ENCODE results near the gene FDX1. TPM values are rescaled to one million over a fixed set of nuclear protein-coding genes. Genes with fewer than 3 reads are reported as not detected.

The FDX1 gene
- total RNA-seq, 1 donor from 2014 or later, result 18.1 TPM

- DNase-seq (ENCODE audit: low spot score), result no peak
Measured at GRCh38 chr11:110467556-110467955, 37.8 kb downstream of the FDX1 start.

- no peak for DNase-seq (ENCODE audit: low spot score)
Measured at GRCh38 chr11:110468121-110468520, 38.4 kb downstream of the FDX1 start.

GRCh38 chr11:110469127-110469526, 39.4 kb downstream of the FDX1 start:
- no peak for DNase-seq (ENCODE audit: low spot score)

- no peak for DNase-seq (ENCODE audit: low spot score)
Measured at GRCh38 chr11:110470716-110471115, 41.0 kb downstream of the FDX1 start.

GRCh38 chr11:110471371-110471770, 41.6 kb downstream of the FDX1 start:
- no peak for DNase-seq (ENCODE audit: low spot score)

- no peak for DNase-seq (ENCODE audit: low spot score)
Measured at GRCh38 chr11:110472858-110473257, 43.1 kb downstream of the FDX1 start.

GRCh38 chr11:110473706-110474105, 44.0 kb downstream of the FDX1 start:
- DNase-seq (ENCODE audit: low spot score), result no peak

- DNase-seq (ENCODE audit: low spot score), result no peak
Measured at GRCh38 chr11:110474578-110474977, 44.8 kb downstream of the FDX1 start.

- DNase-seq (ENCODE audit: low spot score), result no peak
Measured at GRCh38 chr11:110475671-110476070, 45.9 kb downstream of the FDX1 start.

- DNase-seq (ENCODE audit: low spot score), result no peak
Measured at GRCh38 chr11:110478410-110478809, 48.7 kb downstream of the FDX1 start.

GRCh38 chr11:110479108-110480101, 49.7 kb downstream of the FDX1 start:
- DNase-seq (ENCODE audit: low spot score), result no peak

GRCh38 chr11:110481523-110481922, 51.8 kb downstream of the FDX1 start:
- DNase-seq (ENCODE audit: low spot score), result no peak

GRCh38 chr11:110486156-110486555, 56.4 kb downstream of the FDX1 start:
- no peak for DNase-seq (ENCODE audit: low spot score)

GRCh38 chr11:110488446-110488845, 58.7 kb downstream of the FDX1 start:
- DNase-seq (ENCODE audit: low spot score), result no peak

GRCh38 chr11:110490886-110491285, 61.1 kb downstream of the FDX1 start:
- DNase-seq (ENCODE audit: low spot score), result no peak

- no peak for DNase-seq (ENCODE audit: low spot score)
Measured at GRCh38 chr11:110491577-110492320, 62.0 kb downstream of the FDX1 start.

GRCh38 chr11:110492321-110492685, 62.6 kb downstream of the FDX1 start:
- no peak for DNase-seq (ENCODE audit: low spot score)

GRCh38 chr11:110493346-110493745, 63.6 kb downstream of the FDX1 start:
- no peak for DNase-seq (ENCODE audit: low spot score)

- DNase-seq (ENCODE audit: low spot score), result no peak
Measured at GRCh38 chr11:110497231-110497978, 67.7 kb downstream of the FDX1 start.

GRCh38 chr11:110501428-110501827, 71.7 kb downstream of the FDX1 start:
- DNase-seq (ENCODE audit: low spot score), result no peak

- no peak for DNase-seq (ENCODE audit: low spot score)
Measured at GRCh38 chr11:110505528-110506284, 76.0 kb downstream of the FDX1 start.

Data from mucosa of gallbladder (tissue), 1 donor.